Measurements from ENCODE around the gene ST3GAL2.
"Not testable (repeated sequence)": the region's sequence is repeated elsewhere in the genome, so short reads cannot be mapped to it uniquely, and the experiment has no call there.

Gene ST3GAL2

DNA sequence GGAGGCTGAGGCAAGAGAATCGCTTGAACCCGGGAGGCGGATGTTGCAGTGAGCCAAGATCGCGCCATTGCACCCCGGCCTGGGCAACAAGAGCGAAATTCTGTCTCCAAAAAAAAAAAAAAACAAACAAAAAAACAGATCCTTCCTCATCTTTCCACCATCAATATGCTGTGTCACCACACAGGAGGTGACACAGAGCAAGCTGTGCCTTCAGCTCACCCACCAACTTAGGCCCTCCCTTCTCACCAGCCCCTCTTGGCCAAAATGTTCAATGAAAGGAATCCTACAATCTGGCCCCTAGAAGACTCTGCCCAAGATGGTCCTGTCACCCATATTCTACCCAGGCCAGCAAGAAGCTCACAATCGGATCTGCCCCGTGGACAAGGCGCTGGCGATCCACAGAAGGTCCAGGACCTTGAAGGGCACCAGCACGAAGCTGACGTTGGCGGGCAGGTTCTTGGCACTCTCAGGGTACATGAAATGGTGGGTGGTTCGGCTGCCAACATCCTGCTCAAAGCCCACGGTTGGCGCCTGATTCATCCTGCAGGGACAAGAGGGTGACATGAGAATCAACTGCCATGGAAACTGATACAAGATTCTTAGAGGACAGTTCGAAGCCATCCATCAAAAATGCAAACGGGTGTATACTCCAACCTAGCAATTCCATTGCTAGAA is 50.8 kb downstream of the ST3GAL2 start:
- H3K4me3 ChIP-seq (ENCODE audit: low read depth, low read length), result no peak overlapping the region
- TF ChIP-seq, protein P1, sequence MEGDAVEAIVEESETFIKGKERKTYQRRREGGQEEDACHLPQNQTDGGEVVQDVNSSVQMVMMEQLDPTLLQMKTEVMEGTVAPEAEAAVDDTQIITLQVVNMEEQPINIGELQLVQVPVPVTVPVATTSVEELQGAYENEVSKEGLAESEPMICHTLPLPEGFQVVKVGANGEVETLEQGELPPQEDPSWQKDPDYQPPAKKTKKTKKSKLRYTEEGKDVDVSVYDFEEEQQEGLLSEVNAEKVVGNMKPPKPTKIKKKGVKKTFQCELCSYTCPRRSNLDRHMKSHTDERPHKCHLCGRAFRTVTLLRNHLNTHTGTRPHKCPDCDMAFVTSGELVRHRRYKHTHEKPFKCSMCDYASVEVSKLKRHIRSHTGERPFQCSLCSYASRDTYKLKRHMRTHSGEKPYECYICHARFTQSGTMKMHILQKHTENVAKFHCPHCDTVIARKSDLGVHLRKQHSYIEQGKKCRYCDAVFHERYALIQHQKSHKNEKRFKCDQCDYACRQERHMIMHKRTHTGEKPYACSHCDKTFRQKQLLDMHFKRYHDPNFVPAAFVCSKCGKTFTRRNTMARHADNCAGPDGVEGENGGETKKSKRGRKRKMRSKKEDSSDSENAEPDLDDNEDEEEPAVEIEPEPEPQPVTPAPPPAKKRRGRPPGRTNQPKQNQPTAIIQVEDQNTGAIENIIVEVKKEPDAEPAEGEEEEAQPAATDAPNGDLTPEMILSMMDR (IDR thresholded peaks at IDR 0.05; ENCODE audit: low read depth, low read length), result no peak
- TF ChIP-seq, protein P2, sequence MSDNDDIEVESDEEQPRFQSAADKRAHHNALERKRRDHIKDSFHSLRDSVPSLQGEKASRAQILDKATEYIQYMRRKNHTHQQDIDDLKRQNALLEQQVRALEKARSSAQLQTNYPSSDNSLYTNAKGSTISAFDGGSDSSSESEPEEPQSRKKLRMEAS (IDR thresholded peaks at IDR 0.05; ENCODE audit: low read depth, low read length), result no peak
- TF ChIP-seq MYC (IDR thresholded peaks at IDR 0.05; ENCODE audit: low read depth, low read length) (no peak), POLR2A (IDR thresholded peaks at IDR 0.05; ENCODE audit: extremely low read depth, insufficient read length) (no peak)
- no peak for DNase-seq (ENCODE audit: low read depth)

DNA sequence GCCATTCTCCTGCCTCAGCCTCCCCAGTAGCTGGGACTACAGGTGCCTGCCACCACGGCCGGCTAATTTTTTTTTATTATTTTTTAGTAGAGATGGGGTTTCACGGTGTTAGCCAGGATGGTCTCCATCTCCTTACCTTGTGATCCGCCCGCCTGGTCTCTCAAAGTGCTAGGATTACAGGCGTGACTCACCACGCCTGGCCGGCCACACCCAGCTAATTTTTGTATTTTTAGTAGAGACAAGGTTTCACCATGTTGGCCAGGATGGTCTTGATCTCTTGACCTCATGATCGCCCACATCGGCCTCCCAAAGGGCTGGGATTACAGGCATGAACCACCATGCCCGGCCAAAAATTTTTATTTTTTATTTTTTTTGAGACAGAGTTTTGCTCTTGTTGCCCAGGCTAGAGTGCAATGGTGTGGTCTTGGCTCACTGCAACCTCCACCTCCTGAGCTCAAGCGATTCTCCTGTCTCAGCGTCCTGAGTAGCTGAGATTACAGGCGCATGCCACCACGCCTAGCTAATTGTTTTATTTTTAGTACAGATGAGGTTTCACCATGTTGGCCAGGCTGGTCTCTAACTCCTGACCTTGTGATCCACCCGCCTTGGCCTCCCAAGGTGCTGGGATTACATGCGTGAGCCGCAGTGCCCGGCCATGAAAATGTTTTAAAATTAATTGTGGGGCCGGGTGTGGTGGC is 52.5 kb downstream of the ST3GAL2 start:
- not testable (repeated sequence) for H3K4me3 ChIP-seq (ENCODE audit: low read depth, low read length); DNase-seq (ENCODE audit: low read depth)

DNA sequence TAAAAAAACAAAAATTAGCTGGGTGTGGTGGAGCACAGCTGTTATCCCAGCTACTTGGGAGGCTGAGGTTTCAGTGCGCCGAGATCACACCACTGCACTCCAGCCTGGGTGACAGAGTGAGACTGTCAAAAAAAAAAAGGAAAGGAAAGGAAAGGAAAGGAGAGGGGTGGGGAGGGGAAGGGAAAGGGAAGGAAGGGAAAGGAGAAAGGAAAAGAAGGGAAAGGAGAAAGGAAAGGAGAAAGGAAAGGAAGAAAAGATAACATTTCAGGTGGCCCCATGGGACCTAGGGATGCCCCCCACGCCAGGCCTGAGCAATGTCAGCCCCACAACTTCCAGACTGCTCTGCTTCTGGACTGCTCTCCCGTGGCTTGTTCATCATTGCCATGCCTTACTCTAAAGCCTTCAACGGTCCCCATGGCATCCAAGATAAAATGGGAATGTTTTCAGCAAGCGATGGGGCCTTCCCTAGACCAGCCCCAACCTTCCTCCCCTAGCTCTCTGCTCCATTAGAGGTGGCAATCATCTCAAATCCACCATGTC is 55.4 kb downstream of the ST3GAL2 start:
- TF ChIP-seq POLR2A (IDR thresholded peaks at IDR 0.05; ENCODE audit: extremely low read depth, insufficient read length) (no peak), MYC (IDR thresholded peaks at IDR 0.05; ENCODE audit: low read depth, low read length) (no peak)
- TF ChIP-seq, protein P1 (IDR thresholded peaks at IDR 0.05; ENCODE audit: low read depth, low read length), result no peak
- TF ChIP-seq, protein P2 (IDR thresholded peaks at IDR 0.05; ENCODE audit: low read depth, low read length), result no peak
- H3K4me3 ChIP-seq (ENCODE audit: low read depth, low read length), result no peak overlapping the region
- DNase-seq (ENCODE audit: low read depth), result no peak

DNA sequence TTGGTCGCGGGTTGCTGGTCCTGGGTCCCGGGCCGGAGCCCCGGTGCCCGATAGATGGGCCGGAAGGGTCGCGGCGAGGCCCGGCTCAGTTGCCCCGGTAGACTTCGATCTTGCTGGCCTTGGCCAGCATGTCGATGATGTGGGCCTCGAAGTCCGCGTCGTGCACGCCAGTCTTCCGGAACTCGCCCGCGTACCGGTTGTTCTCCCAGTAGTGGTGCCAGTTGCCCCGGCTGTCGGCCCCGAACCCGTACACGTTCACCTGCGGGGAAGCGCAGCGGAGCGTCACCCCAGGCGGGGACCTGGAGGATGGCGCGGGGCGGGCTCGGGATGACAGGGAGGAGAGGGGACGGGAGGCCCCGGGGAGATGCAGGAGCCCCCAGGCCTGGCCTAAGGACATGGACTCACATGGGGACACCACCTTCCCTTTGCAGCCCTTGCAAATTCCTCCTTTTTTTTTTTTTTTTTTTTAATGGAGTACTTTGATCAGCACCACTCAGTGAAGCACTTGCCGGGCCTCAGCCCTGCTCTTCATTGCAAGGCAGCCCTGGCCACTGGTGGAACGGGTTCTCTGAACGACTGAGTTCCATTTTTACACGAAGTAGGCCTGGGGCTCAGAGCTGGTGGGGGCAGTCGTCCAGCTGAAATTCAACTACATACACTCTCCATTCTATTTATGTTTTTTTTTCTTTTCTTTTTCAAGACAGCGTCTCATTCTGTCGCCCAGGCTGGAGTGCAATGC is 57.1 kb downstream of the ST3GAL2 start:
- H3K4me3 ChIP-seq (ENCODE audit: low read depth, low read length), result peak overlapping the region; percentile 40
- TF ChIP-seq MYC (IDR thresholded peaks at IDR 0.05; ENCODE audit: low read depth, low read length) (no peak), POLR2A (IDR thresholded peaks at IDR 0.05; ENCODE audit: extremely low read depth, insufficient read length) (no peak)
- TF ChIP-seq, protein P2 (IDR thresholded peaks at IDR 0.05; ENCODE audit: low read depth, low read length), result no peak
- TF ChIP-seq, protein P1 (IDR thresholded peaks at IDR 0.05; ENCODE audit: low read depth, low read length), result no peak
- DNase-seq (ENCODE audit: low read depth), result no peak

DNA sequence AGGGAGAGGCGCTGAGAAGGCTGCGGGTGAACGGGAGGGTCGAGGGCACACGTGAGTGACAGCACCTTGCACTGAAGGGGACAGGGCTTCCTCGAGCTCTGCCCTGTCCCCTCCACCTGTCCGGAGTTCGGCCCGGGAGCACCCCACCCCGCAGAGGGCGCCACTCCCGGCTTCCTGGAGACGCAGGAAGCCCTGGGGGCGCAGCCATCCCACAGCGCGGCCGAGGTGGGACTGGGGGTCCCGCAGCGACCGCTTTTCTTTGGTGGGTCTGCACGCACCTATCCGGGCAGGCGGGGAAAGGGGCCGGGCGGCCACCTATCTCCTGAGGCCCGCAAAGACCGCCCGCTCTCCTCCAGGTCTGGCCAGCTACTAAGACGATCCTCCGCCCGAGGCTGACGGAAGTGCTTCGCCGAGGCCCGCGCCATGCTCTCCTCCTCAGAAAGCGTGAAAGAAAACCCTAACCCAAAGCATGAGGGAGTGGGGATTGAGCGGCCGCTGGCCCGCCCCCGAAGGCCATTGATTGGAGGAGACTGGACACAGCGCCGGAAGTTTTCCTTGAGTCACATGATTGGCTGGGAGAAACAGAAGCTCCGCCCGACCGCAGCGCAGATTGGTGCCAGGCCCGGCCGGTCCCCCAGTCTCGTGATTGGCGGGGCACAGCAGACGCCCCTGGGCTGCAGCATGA is 57.8 kb downstream of the ST3GAL2 start:
- DNase-seq (ENCODE audit: low read depth), result peak; percentile 99
- peak overlapping the region; percentile 93 for H3K4me3 ChIP-seq (ENCODE audit: low read depth, low read length)
- TF ChIP-seq, protein P2 (IDR thresholded peaks at IDR 0.05; ENCODE audit: low read depth, low read length), result peak; percentile 90
- TF ChIP-seq POLR2A (IDR thresholded peaks at IDR 0.05; ENCODE audit: extremely low read depth, insufficient read length) (peak; percentile 88), MYC (IDR thresholded peaks at IDR 0.05; ENCODE audit: low read depth, low read length) (peak; percentile 96)
- TF ChIP-seq, protein P1 (IDR thresholded peaks at IDR 0.05; ENCODE audit: low read depth, low read length), result peak; percentile 14

Data from NB4 (cell line).